Measurements from ENCODE around the gene PPP2R2C. TPM values are rescaled to one million over a fixed set of nuclear protein-coding genes. Genes with fewer than 3 reads are reported as not detected.

PPP2R2C gene
- total RNA-seq, 1 donor from 2014 or later: 10.8 TPM

DNA sequence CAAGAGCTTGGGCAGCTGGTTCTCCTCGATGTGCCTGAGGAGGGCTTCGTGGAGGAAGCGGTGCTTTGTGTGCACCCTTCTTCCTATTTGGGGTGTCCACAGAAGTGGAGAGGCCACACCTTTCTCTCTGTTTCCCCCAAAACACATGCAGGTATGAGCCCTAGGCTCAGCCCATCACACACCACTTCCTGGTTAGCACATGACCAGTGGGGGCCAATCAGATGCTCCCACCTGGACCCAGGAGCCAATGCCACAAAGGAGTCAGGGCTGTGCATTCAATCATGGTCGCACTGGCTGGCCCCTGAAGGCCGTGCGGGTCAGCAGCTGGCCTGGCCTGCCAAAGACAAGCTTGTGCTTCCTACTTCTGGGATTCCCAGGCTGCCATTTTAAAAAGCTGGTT lies 51.4 kb downstream of the PPP2R2C start:
- Mint-ChIP-seq H3K36me3 (no peaks in the 10 kb centered on the region), H3K4me1 (ENCODE audit: unreplicated experiment) (no peaks in the 10 kb centered on the region), H3K27ac (no peak overlapping the region), H3K9me3 (no peaks in the 10 kb centered on the region), H3K4me3 (no peak overlapping the region), H3K27me3 (peaks cover 7% of the 10 kb centered on the region)
- TF ChIP-seq, protein P1, sequence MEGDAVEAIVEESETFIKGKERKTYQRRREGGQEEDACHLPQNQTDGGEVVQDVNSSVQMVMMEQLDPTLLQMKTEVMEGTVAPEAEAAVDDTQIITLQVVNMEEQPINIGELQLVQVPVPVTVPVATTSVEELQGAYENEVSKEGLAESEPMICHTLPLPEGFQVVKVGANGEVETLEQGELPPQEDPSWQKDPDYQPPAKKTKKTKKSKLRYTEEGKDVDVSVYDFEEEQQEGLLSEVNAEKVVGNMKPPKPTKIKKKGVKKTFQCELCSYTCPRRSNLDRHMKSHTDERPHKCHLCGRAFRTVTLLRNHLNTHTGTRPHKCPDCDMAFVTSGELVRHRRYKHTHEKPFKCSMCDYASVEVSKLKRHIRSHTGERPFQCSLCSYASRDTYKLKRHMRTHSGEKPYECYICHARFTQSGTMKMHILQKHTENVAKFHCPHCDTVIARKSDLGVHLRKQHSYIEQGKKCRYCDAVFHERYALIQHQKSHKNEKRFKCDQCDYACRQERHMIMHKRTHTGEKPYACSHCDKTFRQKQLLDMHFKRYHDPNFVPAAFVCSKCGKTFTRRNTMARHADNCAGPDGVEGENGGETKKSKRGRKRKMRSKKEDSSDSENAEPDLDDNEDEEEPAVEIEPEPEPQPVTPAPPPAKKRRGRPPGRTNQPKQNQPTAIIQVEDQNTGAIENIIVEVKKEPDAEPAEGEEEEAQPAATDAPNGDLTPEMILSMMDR (conservative IDR thresholded peaks at IDR 0.05): no peak
- no peak for DNase-seq (ENCODE audit: extremely low spot score, unreplicated experiment)

DNA sequence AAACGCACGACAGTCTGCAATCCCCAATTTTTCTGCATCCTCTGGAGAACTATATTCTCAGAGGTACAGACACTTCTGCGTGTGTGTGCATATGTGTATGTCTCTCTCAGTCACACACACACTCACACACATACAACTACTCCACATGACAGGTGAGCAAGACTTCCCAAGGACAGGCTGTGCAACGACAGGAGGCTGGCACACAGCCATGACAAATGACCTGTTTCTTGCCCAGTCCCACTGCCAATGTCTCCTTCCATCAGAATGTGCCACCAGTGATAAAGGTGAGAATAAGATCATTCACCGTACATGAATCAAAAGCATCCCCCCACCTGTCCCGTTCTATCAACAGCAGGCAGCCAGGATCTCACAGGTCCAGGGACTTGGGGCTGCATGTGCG lies 52.4 kb downstream of the PPP2R2C start:
- no peaks in the 10 kb centered on the region for H3K9me3 Mint-ChIP-seq
- peaks cover 7% of the 10 kb centered on the region for H3K27me3 Mint-ChIP-seq
- H3K4me1 Mint-ChIP-seq (ENCODE audit: unreplicated experiment): no peaks in the 10 kb centered on the region
- no peak for DNase-seq (ENCODE audit: extremely low spot score, unreplicated experiment)
- TF ChIP-seq, protein P1 (conservative IDR thresholded peaks at IDR 0.05): no peak
- no peak overlapping the region for H3K27ac Mint-ChIP-seq
- no peaks in the 10 kb centered on the region for H3K36me3 Mint-ChIP-seq
- H3K4me3 Mint-ChIP-seq: no peak overlapping the region

DNA sequence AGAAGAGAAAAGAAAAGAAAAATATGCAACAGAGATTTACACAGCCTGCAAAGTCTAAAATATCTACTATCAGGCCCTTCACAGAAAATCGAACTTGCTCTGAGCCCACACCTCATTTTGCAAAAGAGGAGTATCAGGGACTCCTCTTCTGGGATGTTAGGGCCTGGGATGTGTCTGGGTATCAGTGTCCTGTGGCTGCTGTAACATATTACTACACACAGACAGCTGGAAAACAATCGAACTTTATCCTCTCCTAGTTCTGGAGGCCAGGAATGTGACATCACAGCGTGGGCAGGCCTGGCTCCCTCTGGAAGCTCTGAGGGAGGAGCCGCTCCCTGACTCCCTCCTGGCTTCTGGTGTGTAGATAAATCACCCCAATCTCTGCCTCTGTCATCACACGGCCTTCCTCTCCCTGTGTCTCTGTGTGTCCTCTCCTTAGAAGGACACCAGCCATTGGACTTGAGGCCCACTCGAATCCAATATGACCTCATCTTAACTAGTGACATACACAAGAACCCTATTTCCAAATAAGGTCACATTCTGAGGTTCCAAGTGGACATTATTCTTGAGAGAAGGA lies 52.9 kb downstream of the PPP2R2C start:
- H3K36me3 Mint-ChIP-seq: no peaks in the 10 kb centered on the region

DNA sequence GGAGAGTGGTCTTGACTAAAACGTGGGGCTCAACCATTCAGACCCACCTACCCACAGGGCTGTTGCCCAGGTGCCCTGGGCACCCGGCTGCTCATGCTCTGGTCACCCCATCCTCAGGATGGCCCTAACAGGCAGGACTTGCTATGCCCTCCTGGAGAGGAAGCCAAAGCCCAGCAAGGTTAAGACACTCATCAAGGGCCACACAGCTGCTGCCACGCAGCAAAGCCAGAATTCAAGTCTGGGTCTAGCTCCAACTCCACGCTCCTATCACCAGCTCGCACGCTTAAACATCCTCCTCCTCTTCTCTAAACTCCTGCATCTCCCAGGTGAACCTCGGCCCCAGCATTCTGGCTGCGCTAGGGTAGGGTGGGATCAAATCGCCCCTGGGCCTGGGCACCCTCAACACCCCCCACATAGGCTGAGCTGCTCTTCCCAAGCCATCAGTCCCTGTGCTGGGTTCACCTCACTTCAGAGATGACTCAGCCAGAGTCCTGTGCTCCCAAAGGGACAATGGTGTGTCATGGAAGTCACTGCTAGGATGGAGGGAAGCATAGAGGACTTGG lies 54.1 kb downstream of the PPP2R2C start:
- H3K36me3 Mint-ChIP-seq: no peaks in the 10 kb centered on the region

More for the DNA sequence above, 52.9 kb downstream of the PPP2R2C start:
- Mint-ChIP-seq H3K27me3 (peaks cover 7% of the 10 kb centered on the region), H3K4me3 (no peak overlapping the region), H3K27ac (no peak overlapping the region), H3K9me3 (no peaks in the 10 kb centered on the region), H3K4me1 (ENCODE audit: unreplicated experiment) (no peaks in the 10 kb centered on the region)
- no peak for DNase-seq (ENCODE audit: extremely low spot score, unreplicated experiment)
- TF ChIP-seq, protein P1 (conservative IDR thresholded peaks at IDR 0.05): no peak

DNA sequence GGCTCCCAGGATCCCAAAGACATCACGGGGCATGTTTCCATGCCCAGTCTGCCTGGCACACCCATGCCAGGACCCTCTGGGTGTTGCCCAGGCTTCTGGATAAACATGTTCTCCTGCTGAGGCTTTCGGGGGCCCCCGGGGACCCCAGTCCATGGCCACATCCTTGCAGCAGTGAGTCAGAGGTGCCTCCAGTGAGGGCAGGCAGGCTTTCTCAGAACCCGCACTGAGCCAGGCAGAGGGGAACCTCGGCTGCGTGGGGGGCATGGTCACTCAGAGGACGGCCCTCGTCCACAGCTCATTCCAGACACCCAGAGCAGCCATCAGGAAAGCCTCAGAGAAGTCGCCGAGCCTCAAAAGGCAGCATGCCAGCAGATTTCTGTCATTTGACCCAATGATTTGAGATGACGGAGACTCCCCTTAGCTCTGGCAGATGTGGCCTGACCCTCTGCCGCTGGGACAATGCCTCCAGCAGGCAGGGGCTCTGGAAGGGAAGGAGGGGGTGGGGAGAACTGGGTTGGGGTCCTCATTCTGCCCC lies 54.8 kb downstream of the PPP2R2C start:
- DNase-seq (ENCODE audit: extremely low spot score, unreplicated experiment): no peak
- H3K27me3 Mint-ChIP-seq: peaks cover 3% of the 10 kb centered on the region
- H3K27ac Mint-ChIP-seq: no peak overlapping the region
- TF ChIP-seq, protein P1 (conservative IDR thresholded peaks at IDR 0.05): no peak
- H3K9me3 Mint-ChIP-seq: peaks cover 5% of the 10 kb centered on the region
- no peak overlapping the region for H3K4me3 Mint-ChIP-seq
- H3K4me1 Mint-ChIP-seq (ENCODE audit: unreplicated experiment): no peaks in the 10 kb centered on the region
- no peaks in the 10 kb centered on the region for H3K36me3 Mint-ChIP-seq

More for the DNA sequence above, 54.1 kb downstream of the PPP2R2C start:
- H3K27ac Mint-ChIP-seq: no peak overlapping the region
- no peak overlapping the region for H3K4me3 Mint-ChIP-seq
- no peaks in the 10 kb centered on the region for H3K4me1 Mint-ChIP-seq (ENCODE audit: unreplicated experiment)
- H3K27me3 Mint-ChIP-seq: peaks cover 3% of the 10 kb centered on the region
- DNase-seq (ENCODE audit: extremely low spot score, unreplicated experiment): no peak
- TF ChIP-seq, protein P1 (conservative IDR thresholded peaks at IDR 0.05): no peak
- no peaks in the 10 kb centered on the region for H3K9me3 Mint-ChIP-seq
